ENCODE data around the gene TRAF2.
"Not testable (repeated sequence)": the region's sequence is repeated elsewhere in the genome, so short reads cannot be mapped to it uniquely, and the experiment has no call there.

Gene TRAF2

GRCh38 chr9:136857581-136858412, 28.5 kb upstream of the TRAF2 start:
- no peak for FAIRE-seq
- DNase-seq (ENCODE audit: low spot score), result no peak

DNA sequence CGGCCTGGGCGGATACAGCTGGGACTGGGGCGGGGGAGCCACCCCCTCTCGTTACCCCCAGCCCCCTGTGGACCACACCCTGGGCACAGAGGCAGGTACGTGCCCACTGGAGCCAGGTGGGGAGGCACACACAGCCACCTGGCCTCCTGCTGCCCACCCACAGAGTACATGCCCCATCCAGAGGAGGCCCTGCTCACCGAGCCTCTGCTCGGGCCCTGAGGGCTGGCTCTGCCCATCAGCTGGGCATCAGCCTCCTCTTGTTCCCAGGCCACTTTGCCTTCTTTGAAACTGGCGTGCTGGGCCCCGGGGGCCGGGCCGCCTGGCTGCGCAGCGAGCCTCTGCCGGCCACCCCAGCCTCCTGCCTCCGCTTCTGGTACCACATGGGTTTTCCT, 27.9 kb upstream of the TRAF2 start:
- FAIRE-seq (no peak), DNase-seq (ENCODE audit: low spot score) (no peak)

GRCh38 chr9:136858844-136859757, 27.2 kb upstream of the TRAF2 start:
- peak; percentile 42 for DNase-seq (ENCODE audit: low spot score)
- no peak for FAIRE-seq

DNA sequence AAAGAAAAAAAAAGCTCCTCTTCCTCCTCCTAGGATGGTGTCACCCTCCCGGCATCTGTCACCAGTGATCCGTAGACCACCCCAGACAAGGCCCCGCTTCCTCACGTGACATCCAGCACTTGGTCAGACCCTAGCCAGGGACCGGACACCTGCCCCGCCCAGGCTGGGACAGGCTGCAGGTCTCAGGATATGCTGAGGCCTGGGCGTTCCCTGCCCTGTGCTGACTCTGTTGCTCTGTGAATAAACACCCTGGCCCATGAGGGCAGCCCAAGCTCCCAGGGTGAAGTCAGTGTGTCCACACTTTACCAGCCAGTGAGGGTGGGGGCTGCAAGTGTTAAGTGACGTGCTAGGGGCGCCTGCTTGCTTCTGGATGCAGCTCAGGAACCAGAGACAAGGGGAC, 25.8 kb upstream of the TRAF2 start:
- FAIRE-seq, result no peak

GRCh38 chr9:136860933-136861873, 25.1 kb upstream of the TRAF2 start:
- no peak for FAIRE-seq

More for the DNA sequence above, 25.8 kb upstream of the TRAF2 start:
- no peak for DNase-seq (ENCODE audit: low spot score)

GRCh38 chr9:136861874-136862457, 24.4 kb upstream of the TRAF2 start:
- FAIRE-seq, result no peak
- DNase-seq (ENCODE audit: low spot score), result no peak

More at GRCh38 chr9:136860933-136861873, 25.1 kb upstream of the TRAF2 start:
- no peak for DNase-seq (ENCODE audit: low spot score)

- DNase-seq (ENCODE audit: low spot score), result no peak
- FAIRE-seq, result no peak
Measured at GRCh38 chr9:136862849-136863622, 23.3 kb upstream of the TRAF2 start.

DNA sequence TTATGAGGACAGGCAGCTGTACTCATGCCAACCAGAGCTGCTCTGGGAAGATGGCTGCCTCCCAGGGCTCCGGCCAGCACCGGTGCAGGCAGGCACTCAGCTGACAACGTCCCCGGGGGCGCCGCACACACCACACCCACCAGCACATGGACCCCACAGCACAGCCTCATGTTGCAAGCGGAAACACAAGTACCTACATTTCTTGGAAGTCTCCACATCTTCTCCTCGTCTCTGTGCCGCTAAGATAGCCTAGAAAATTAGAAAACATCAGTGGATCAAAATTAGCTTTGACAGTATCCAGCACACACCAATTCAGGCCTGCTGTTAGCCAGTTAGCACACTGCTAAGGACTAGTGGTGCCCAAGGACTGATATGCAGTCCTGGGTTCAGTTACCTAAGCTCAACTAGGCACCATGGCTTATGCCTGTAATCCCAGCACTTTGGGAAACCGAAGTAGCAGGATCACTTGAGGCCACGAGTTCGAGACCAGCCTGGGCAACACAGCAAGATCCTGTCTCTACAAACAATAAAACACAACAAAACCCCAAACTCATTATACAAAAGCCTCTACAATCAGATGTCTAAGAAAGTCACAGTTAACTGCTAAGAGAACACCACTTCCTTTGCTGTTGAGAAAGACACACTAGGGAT, 22.6 kb upstream of the TRAF2 start:
- FAIRE-seq, result no peak
- DNase-seq (ENCODE audit: low spot score), result no peak

- FAIRE-seq (no peak), DNase-seq (ENCODE audit: low spot score) (no peak)
Measured at GRCh38 chr9:136865041-136865767, 21.1 kb upstream of the TRAF2 start.

GRCh38 chr9:136865768-136866103, 20.6 kb upstream of the TRAF2 start:
- no peak for FAIRE-seq
- DNase-seq (ENCODE audit: low spot score), result no peak

- FAIRE-seq, result not testable (repeated sequence)
Measured at GRCh38 chr9:136866898-136867421, 19.4 kb upstream of the TRAF2 start.

DNA sequence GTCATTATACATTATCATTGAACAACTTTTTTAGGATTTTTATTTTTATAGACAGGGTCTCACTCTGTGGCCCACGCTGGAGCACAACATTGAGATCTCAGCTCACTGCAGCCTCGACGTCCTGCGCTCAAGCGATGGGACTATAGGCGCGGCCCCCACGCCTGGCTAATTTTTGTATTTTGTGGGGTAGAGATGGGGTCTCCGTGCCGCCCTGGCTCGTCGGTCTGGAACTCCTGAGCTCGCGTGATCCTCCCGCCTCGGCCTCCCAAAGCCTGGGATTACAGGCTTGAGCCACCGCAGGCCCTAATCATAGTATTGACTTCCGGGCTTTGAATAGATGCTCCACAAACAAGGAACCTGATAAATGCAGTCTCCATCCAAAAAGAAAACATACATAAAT, 18.8 kb upstream of the TRAF2 start:
- DNase-seq (ENCODE audit: low spot score) (no peak), FAIRE-seq (no peak)

More at GRCh38 chr9:136866898-136867421, 19.4 kb upstream of the TRAF2 start:
- DNase-seq (ENCODE audit: low spot score), result not testable (repeated sequence)

GRCh38 chr9:136867917-136868316, 18.4 kb upstream of the TRAF2 start:
- DNase-seq (ENCODE audit: low spot score) (no peak), FAIRE-seq (no peak)

DNA sequence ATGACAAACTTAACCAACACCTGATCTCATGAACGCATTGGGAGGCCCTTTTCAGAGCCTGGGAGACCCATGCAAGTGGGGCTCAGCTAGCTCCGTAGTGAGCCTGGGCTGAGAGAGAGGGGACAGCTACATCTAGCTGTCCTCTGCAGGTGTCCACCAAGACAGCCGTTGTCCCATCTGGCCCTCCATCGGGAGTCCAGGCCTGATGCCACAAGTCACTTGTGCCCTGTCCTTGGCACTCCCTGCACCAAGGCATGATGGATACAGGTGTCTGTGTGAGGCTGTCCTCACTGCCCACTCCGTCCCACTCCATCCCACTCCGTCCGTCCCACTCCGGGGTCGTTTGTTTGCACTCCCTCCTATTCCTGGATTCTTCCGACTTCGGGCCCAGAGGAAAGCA, 17.7 kb upstream of the TRAF2 start:
- DNase-seq (ENCODE audit: low spot score), result no peak
- no peak for FAIRE-seq

GRCh38 chr9:136869611-136870010, 16.7 kb upstream of the TRAF2 start:
- not testable (repeated sequence) for FAIRE-seq; DNase-seq (ENCODE audit: low spot score)

GRCh38 chr9:136875155-136875554, 11.2 kb upstream of the TRAF2 start:
- FAIRE-seq, result no peak
- DNase-seq (ENCODE audit: low spot score), result no peak

DNA sequence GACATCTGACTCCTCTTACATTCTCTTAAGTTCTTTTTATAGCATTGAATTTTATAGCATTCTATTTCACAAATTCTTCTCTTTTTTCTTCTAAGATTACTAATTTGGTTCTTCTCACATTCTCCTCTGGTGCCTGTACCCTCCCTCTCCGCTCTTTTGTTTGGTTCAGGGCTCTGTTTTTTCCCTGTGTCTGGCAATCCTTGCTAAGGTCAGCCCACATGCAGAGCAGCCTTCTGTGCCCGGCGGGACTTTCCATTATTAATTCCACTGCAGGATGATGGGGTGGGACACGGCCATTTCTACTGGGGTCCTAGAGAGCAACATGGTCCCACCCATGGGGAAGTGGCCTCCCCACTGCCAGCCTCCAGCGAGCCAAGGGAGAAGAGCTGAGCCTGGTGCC, 9.8 kb upstream of the TRAF2 start:
- DNase-seq (ENCODE audit: low spot score) (no peak), FAIRE-seq (no peak)

- FAIRE-seq (no peak), DNase-seq (ENCODE audit: low spot score) (no peak)
Measured at GRCh38 chr9:136880651-136881050, 5.7 kb upstream of the TRAF2 start.

GRCh38 chr9:136881691-136882108, 4.6 kb upstream of the TRAF2 start:
- DNase-seq (ENCODE audit: low spot score) (peak; percentile 32), FAIRE-seq (no peak)

Measured in RCC 7860 (cell line).